ENCODE results near the gene GP9. TPM values are rescaled to one million over a fixed set of nuclear protein-coding genes. Genes with fewer than 3 reads are reported as not detected.

The GP9 gene
- total RNA-seq, 1 experiment from 2014 or later, result not detected

Other genes with a start within 250 kb of the GP9 start
- 37.6 and 43.1 TPM in 2 replicates for gene ACAD9, start 181.2 kb upstream of the GP9 start, total RNA-seq (2021)
- 0.92 and 1.2 TPM in 2 replicates for gene CFAP92, start 66.7 kb upstream of the GP9 start, total RNA-seq (2021)
- gene EFCC1, start 59.5 kb upstream of the GP9 start, total RNA-seq (2021), result 0.09 TPM in 1 of 2 replicates, not detected in the other
- gene RAB43, start 61.0 kb downstream of the GP9 start, total RNA-seq (2021), result 13.6 and 14.8 TPM in 2 replicates
- gene ISY1, start 100.3 kb downstream of the GP9 start, total RNA-seq (2021), result 28.1 TPM in 2 replicates
- gene CNBP, start 123.1 kb downstream of the GP9 start, total RNA-seq (2021), result 433 and 443 TPM in 2 replicates
- gene COPG1, start 188.8 kb downstream of the GP9 start, total RNA-seq (2021), result 142 and 147 TPM in 2 replicates
- 51.2 and 52.4 TPM in 2 replicates for gene HMCES, start 218.1 kb downstream of the GP9 start, total RNA-seq (2021)

Measured in H9 (cell line).